ENCODE results near the gene PACS1.

GRCh38 chr11:66221726-66222236 lies 151.7 kb downstream of the PACS1 start:
- TF ChIP-seq CTCF (conservative IDR thresholded peaks at IDR 0.05) (no peak), EZH2 (IDR thresholded peaks at IDR 0.05; ENCODE audit: low read depth) (no peak)
